Suprapubic skin (tissue), 4 donors: ENCODE measurements around the gene USP15.

Experiments
- EP300 ChIP-seq: sonication (generic); formaldehyde crosslinking; IDR thresholded peaks from one replicate; pipeline ENCODE4 v1.6.1; 2017; ENCODE audit warnings: antibody characterized with exemption
- POLR2A ChIP-seq, 2 donors: fragments of 450-650 bp; IDR thresholded peaks; one replicate each; pipeline ENCODE4 v1.6.1; 2017; ENCODE audit warnings: antibody characterized with exemption in 2 of 2, mild to moderate bottlenecking in 2 of 2, moderate library complexity in 2 of 2
- POLR2AphosphoS5 ChIP-seq, 3 donors: sonication (generic); formaldehyde crosslinking; IDR thresholded peaks; one replicate each; pipeline ENCODE4 v1.6.1; 2017; ENCODE audit warnings: antibody characterized with exemption in 3 of 3
- TF ChIP-seq, protein P1 (sequence below), 2 donors: fragments of 200-600 bp in 1 of 2; fragments of 450-650 bp in 1 of 2; sonication (generic) in 1 of 2; IDR thresholded peaks; one replicate each; pipeline ENCODE4 v1.5.1; 2016 to 2019; ENCODE audit warnings: antibody characterized with exemption in 2 of 2, mild to moderate bottlenecking in 1 of 2, moderate library complexity in 1 of 2

DNA sequence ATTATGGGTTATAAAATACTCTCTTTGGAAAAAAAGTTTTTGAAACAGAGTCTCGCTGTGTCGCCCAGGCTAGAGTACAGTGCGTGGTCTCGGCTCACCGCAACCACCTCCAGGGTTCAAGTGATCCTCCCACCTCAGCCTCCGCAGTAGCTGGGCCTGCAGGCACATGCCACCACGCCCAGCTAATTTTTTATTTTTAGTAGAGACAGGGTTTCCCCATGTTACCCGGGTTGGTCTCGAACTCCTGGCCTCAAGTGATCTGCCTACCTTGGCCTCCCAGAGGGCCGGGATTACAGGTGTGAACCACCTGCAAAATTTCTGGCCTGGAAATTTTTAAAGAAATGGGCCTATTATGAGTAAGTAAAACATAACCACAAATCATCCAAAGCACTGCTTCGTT lies 3.8 kb downstream of the USP15 start:
- TF ChIP-seq, protein P1, sequence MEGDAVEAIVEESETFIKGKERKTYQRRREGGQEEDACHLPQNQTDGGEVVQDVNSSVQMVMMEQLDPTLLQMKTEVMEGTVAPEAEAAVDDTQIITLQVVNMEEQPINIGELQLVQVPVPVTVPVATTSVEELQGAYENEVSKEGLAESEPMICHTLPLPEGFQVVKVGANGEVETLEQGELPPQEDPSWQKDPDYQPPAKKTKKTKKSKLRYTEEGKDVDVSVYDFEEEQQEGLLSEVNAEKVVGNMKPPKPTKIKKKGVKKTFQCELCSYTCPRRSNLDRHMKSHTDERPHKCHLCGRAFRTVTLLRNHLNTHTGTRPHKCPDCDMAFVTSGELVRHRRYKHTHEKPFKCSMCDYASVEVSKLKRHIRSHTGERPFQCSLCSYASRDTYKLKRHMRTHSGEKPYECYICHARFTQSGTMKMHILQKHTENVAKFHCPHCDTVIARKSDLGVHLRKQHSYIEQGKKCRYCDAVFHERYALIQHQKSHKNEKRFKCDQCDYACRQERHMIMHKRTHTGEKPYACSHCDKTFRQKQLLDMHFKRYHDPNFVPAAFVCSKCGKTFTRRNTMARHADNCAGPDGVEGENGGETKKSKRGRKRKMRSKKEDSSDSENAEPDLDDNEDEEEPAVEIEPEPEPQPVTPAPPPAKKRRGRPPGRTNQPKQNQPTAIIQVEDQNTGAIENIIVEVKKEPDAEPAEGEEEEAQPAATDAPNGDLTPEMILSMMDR (IDR thresholded peaks at IDR 0.05): no peak
- TF ChIP-seq POLR2AphosphoS5 (IDR thresholded peaks at IDR 0.05) (no peak), POLR2A (IDR thresholded peaks at IDR 0.05) (no peak), EP300 (no peak)
